Caco-2 (cell line): Measurements from ENCODE around the gene SPTB. TPM values are rescaled to one million over a fixed set of nuclear protein-coding genes. Genes with fewer than 3 reads are reported as not detected.
A peak's percentile ranks its signal among the peaks of the same experiment; 100 is the strongest.

Experiments
- BruUV-seq: library from RNA; stranded (reverse); fragments of 400-500 nt; replicated peaks from 2 replicates; lab custom pipeline; 2021; lab: Mats Ljungman, UMichigan
- CTCF ChIA-PET: fragments of 300-600 bp; sonication (Branson Sonifier 250); formaldehyde crosslinking; loops from one replicate; lab custom pipeline; 2022; ENCODE audit warnings: antibody characterized with exemption; lab: Charles Lee
- POLR2A ChIA-PET: fragments of 300-600 bp; sonication (Branson Sonifier 250); formaldehyde crosslinking; loops from one replicate; lab custom pipeline; 2022; ENCODE audit warnings: antibody characterized with exemption; lab: Charles Lee
- DNase-seq, 2 experiments: peaks; one replicate each; pipeline versions ENCODE4 v3.0.0 to v3.0.0-alpha.2; 2020 to 2022
- H3K27me3 ChIP-seq: replicated peaks from 2 replicates; pipeline ENCODE4 v1.6.0; 2011; ENCODE audit warnings: low read length; ENCODE audit not compliant: control insufficient read depth, insufficient read depth
- H3K36me3 ChIP-seq: 2 replicates; pipeline ENCODE4 v1.5.1; 2011; ENCODE audit warnings: low read length; ENCODE audit not compliant: control insufficient read depth, insufficient read depth
- H3K4me1 ChIP-seq: fragments of 250-450 bp; sonication (Bioruptor Pico); 2 replicates; pipeline ENCODE4 v1.5.1; 2020; ENCODE audit warnings: mild to moderate bottlenecking
- H3K4me3 ChIP-seq: 2 replicates; pipeline ENCODE4 v1.5.1; 2011; ENCODE audit warnings: low read depth, mild to moderate bottlenecking, control low read depth, low read length
- H3K9me3 ChIP-seq: fragments of 250-450 bp; sonication (Bioruptor Pico); 2 replicates; pipeline ENCODE4 v1.5.1; 2020; ENCODE audit warnings: mild to moderate bottlenecking, moderate library complexity
- H3K27ac Mint-ChIP-seq: one replicate; pipeline ENCODE4 v1.8.0; 2022; ENCODE audit warnings: mixed read lengths; ENCODE audit not compliant: unreplicated experiment
- H3K27me3 Mint-ChIP-seq: one replicate; pipeline ENCODE4 v1.8.0; 2022; ENCODE audit warnings: mixed read lengths; ENCODE audit not compliant: insufficient read depth, unreplicated experiment
- H3K36me3 Mint-ChIP-seq: one replicate; pipeline ENCODE4 v1.8.0; 2022; ENCODE audit warnings: mild to moderate bottlenecking, mixed read lengths; ENCODE audit not compliant: insufficient read depth, unreplicated experiment
- H3K4me1 Mint-ChIP-seq: one replicate; pipeline ENCODE4 v1.8.0; 2022; ENCODE audit warnings: low read depth, mixed read lengths; ENCODE audit not compliant: unreplicated experiment
- H3K4me3 Mint-ChIP-seq: one replicate; pipeline ENCODE4 v1.8.0; 2022; ENCODE audit warnings: mild to moderate bottlenecking, moderate library complexity, mixed read lengths; ENCODE audit not compliant: unreplicated experiment
- H3K9me3 Mint-ChIP-seq: one replicate; pipeline ENCODE4 v1.8.0; 2022; ENCODE audit warnings: mixed read lengths; ENCODE audit not compliant: unreplicated experiment
- CTCF ChIP-seq, 2 experiments: fragments of 200-600 bp in 1 of 2; IDR thresholded peaks; 1 replicate in 1 of 2; 2 replicates in 1 of 2; pipeline versions ENCODE4 v1.5.1 to v1.8.0; 2011 to 2022; ENCODE audit warnings: antibody characterized with exemption in 1 of 2, control low read depth in 1 of 2, inconsistent platforms in 1 of 2, low read depth in 1 of 2, low read length in 1 of 2, mild to moderate bottlenecking in 1 of 2, moderate library complexity in 1 of 2; ENCODE audit not compliant: insufficient read depth in 1 of 2, severe bottlenecking in 1 of 2, unreplicated experiment in 1 of 2
- intact Hi-C: fragments of 100-400 bp; cut with micrococcal nuclease; formaldehyde crosslinking; loops from one replicate; pipeline ENCODE4 v1.10.0; 2022; ENCODE audit not compliant: unreplicated experiment
- total RNA-seq: library from RNA; stranded (reverse); gene quantifications from 2 replicates; pipeline ENCODE4 v1.2.3, GENCODE V29; 2022

Gene SPTB
- total RNA-seq, 1 experiment from 2014 or later = 1.7 TPM

GRCh38 chr14:64727551-64728071, 152.1 kb downstream of the SPTB start:
- Histone ChIP-seq H3K9me3 (no peaks in the 10 kb centered on the region), H3K27me3 (no peaks in the 10 kb centered on the region), H3K4me3 (no peak overlapping the region), H3K4me1 (peaks cover 45% of the 10 kb centered on the region), H3K36me3 (peaks cover 13% of the 10 kb centered on the region)
- Mint-ChIP-seq H3K9me3 (no peaks in the 10 kb centered on the region), H3K36me3 (peaks cover 52% of the 10 kb centered on the region), H3K4me1 (peaks cover 26% of the 10 kb centered on the region), H3K27ac (peak overlapping the region; percentile 57), H3K27me3 (no peaks in the 10 kb centered on the region), H3K4me3 (no peak overlapping the region)
- POLR2A ChIA-PET = no interaction called here
- no TSS peak for BruUV-seq
- intact Hi-C loops = no loop called here
- DNase-seq = no peak
- TF ChIP-seq CTCF (IDR thresholded peaks at IDR 0.05; ENCODE audit: insufficient read depth in 1 of 2, low read depth in 1 of 2, low read length in 1 of 2, severe bottlenecking in 1 of 2, unreplicated experiment in 1 of 2) = no peak
- CTCF ChIA-PET = no interaction called here

GRCh38 chr14:64726585-64726890, 153.2 kb downstream of the SPTB start:
- ChIA-PET CTCF (interaction anchor here (0.5 to 1.6 kb wide), 5 partner anchors 10 to 87 kb away, joined by 3 to 4 read pairs (median 3); no protein-coding TSS in a partner anchor), POLR2A (interaction anchor here (0.5 kb wide), 1 partner anchor 217 kb away, joined by 3 read pairs; no protein-coding TSS in a partner anchor)
- TF ChIP-seq CTCF (IDR thresholded peaks at IDR 0.05; ENCODE audit: insufficient read depth in 1 of 2, low read depth in 1 of 2, low read length in 1 of 2, severe bottlenecking in 1 of 2, unreplicated experiment in 1 of 2) = no peak
- peaks cover 51% of the 10 kb centered on the region for H3K4me1 ChIP-seq
- peaks cover 12% of the 10 kb centered on the region for H3K36me3 ChIP-seq
- BruUV-seq = no TSS peak
- Mint-ChIP-seq H3K36me3 (peaks cover 56% of the 10 kb centered on the region), H3K9me3 (no peaks in the 10 kb centered on the region), H3K4me3 (no peak overlapping the region), H3K4me1 (peaks cover 26% of the 10 kb centered on the region), H3K27me3 (no peaks in the 10 kb centered on the region), H3K27ac (peak overlapping the region; percentile 72)
- no peak overlapping the region for H3K4me3 ChIP-seq
- peak; percentile 73 to 86 for DNase-seq
- intact Hi-C loops = no loop called here
- no peaks in the 10 kb centered on the region for H3K9me3 ChIP-seq
- H3K27me3 ChIP-seq = no peaks in the 10 kb centered on the region

- Mint-ChIP-seq H3K27ac (peak overlapping the region; percentile 72), H3K27me3 (no peaks in the 10 kb centered on the region), H3K4me1 (peaks cover 26% of the 10 kb centered on the region), H3K9me3 (no peaks in the 10 kb centered on the region), H3K4me3 (no peak overlapping the region), H3K36me3 (peaks cover 56% of the 10 kb centered on the region)
- Histone ChIP-seq H3K9me3 (no peaks in the 10 kb centered on the region), H3K27me3 (no peaks in the 10 kb centered on the region), H3K4me1 (peaks cover 54% of the 10 kb centered on the region), H3K36me3 (peaks cover 12% of the 10 kb centered on the region), H3K4me3 (no peak overlapping the region)
- no peak for DNase-seq
- no peak for TF ChIP-seq CTCF (IDR thresholded peaks at IDR 0.05; ENCODE audit: insufficient read depth in 1 of 2, low read depth in 1 of 2, low read length in 1 of 2, severe bottlenecking in 1 of 2, unreplicated experiment in 1 of 2)
- BruUV-seq = no TSS peak
- intact Hi-C loops = loop anchor here (2.0 kb wide), 1 partner anchor 19 kb away; no protein-coding TSS in a partner anchor
- CTCF ChIA-PET = interaction anchor here (0.5 to 1.6 kb wide), 6 partner anchors 9 to 87 kb away, joined by 3 to 5 read pairs (median 3); no protein-coding TSS in a partner anchor
- POLR2A ChIA-PET = interaction anchor here (0.5 kb wide), 1 partner anchor 216 kb away, joined by 3 read pairs; no protein-coding TSS in a partner anchor
These were observed 153.7 kb downstream of the SPTB start for GRCh38 chr14:64725879-64726584.
